RCC 7860 (cell line): Measurements from ENCODE around the gene KLF13.

Experiments used
- DNase-seq: peaks from one replicate; pipeline ENCODE4 v3.0.0-alpha.2; 2015; ENCODE audit warnings: low spot score
- FAIRE-seq: peaks from 2 replicates; lab custom pipeline; 2012; peaks lifted over from hg19 to GRCh38; lab: Jason Lieb, UNC

Gene KLF13

DNA sequence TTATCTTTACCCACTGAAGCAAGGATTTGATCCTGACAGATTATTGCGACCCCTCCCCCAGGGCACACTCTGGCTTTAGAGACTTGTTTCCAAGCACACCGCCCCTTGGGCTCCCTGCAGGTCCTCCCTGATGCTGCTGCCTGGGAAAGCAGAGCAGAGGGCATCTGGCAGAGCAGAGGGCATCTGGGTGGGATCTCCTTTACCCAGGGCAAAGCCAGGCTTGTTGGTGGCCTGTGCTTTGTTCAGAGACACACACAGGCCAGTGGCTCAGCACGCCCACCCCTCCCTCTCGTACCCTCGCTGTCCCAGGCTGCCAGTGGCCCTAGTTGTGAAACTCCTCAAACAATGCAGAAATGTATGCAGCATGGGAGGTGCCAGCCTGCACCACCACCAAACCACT lies 4.8 kb downstream of the KLF13 start:
- FAIRE-seq, result no peak
- no peak for DNase-seq

DNA sequence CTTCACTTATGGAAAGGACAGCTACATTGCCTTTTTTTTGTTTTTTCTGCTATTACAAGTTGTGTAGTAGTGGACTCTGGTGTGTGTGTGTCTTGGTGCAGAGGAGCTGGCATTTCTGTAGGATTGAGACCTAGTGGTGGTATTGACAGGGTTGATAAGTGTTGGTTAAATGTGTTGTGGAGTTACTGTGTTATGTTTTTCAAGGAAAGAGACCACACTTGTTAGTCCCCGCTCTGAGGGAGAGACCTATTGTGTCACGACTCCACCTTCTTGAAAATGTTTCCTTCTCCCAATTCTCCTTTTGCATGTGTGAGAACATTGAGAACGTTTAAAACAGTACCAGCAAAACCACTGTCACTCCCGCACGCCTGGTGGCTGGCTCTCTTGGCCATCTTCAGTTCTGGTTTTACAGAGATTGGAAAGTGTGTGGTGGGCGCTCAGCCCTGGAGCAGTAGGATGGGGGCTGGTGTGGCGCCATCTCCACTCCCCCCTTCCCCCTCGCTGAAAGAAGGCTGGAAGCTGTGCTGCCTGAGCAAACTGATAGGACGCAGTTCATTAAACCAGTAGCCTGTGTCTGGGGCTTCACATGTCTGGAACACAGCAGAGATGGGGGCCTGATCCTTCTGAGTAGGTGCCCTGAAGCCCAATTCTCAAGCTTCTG lies 5.5 kb downstream of the KLF13 start:
- DNase-seq, result no peak
- no peak for FAIRE-seq

DNA sequence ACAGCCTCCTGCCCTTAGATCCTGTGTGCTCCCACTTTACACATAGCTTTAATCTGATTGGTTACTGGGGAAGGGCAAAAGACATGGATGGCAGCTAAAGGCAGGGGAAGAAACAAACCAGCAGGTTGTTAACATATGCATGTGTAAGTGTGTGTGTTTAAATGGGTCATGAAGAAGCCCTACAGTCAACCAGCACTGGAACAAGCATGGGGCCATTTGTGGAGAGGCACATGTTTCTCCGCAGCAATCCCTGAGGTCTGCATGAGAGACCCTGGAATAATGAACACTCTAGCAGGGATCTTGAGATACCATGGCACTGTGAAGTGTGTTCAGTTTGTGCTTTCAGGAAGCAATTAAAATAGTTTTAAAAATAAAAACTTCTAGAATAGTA lies 6.0 kb downstream of the KLF13 start:
- DNase-seq, result no peak
- no peak for FAIRE-seq

DNA sequence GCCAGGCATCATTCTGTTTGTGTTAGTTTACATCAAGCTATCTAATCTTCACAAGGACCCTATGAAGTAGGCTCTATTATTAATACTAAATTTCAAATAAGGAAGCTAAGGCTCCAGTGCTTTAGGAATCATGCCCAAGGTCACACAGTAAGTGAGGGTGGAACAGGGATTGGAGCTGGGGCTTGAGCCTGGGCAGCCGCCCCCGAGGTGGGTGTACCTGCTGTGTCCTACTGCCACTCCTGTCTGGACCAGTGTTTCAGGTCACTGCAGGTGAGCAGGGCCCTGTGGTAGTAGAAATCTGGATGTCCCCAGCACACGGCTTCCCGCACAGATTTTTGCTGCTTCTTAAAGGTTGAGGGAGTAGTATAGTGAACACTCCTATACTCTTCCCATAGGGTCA lies 6.5 kb downstream of the KLF13 start:
- FAIRE-seq (no peak), DNase-seq (no peak)

DNA sequence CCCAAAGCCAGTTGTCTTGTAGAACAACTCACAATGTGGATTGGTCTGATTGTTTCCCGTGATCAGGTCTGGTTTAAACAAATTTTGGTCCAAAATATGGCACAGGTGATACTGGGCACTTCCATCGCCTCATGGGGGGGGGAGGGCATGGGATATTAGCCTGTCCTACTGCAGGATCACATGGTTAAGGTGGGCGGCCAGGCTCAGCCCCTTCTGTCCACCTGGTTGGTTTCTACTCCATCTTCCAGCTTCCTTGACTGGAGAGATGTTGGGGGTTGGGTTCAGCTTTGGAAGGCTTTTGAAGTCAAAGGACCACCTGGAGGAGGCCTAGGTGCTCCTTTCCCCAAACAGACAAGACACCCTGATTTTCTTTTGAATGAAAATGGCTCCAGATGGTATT lies 7.2 kb downstream of the KLF13 start:
- no peak for FAIRE-seq
- no peak for DNase-seq

DNA sequence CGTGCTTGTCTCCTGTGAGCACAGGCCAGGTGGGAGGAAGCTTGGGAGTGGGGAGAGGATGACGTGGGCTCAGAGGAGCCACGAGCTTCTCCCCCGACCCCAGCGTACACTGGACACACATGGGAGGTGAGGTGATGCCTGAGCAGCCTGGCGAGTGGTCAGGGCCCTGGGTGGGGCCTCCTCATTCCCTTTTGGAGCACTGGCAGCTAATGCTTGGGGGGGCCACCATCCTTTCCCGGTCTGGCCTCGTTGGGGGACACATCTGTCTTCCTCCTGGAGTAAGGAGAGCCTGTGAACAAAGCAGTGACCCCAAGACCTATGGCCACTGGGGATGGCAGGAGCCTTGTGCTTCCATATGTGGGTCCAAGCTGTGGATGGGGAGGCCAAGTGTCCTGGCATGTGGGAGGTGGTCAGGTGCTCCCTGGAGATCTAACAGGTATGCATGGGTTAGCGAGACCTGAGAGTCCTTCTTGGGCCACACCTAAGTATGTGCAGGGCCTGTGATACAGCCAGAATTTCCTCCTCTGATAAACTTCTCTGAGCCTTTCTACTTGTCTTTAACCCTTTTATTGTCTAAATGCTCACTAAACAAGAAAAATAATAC lies 9.5 kb downstream of the KLF13 start:
- FAIRE-seq (no peak), DNase-seq (no peak)

DNA sequence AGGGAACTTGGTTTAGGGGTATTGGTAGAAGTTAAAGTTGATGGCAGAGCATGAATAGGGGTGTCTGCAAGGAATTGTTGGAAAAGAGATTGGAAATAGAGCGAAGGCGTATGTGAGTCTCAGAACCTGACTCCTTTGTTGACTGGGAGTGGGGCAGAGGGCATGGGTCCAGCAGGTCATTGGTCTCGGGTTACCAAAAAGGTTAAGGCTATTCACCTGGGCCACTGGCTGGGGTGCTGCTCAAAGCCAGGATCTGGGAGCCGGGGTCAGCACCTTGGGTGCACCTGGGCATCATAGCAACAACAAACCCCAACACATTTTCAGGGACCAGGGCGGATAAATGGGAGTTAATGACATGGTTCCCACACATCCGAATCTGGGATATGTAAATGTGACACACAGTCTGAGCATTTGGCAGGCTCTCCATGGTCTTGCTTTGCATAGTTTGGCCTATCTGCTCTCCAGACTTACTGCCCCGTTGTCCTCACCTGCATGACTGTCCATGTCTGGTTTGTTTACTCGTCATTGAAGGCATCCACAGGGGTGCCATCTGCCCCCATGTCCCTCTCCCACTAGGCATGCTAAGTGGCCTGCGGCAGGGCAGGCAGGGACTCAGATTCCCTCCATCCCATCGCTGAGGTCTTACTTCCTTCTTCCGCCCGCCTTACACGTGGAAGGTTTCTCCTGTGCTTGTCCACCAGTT lies 10.1 kb downstream of the KLF13 start:
- FAIRE-seq (no peak), DNase-seq (no peak)

DNA sequence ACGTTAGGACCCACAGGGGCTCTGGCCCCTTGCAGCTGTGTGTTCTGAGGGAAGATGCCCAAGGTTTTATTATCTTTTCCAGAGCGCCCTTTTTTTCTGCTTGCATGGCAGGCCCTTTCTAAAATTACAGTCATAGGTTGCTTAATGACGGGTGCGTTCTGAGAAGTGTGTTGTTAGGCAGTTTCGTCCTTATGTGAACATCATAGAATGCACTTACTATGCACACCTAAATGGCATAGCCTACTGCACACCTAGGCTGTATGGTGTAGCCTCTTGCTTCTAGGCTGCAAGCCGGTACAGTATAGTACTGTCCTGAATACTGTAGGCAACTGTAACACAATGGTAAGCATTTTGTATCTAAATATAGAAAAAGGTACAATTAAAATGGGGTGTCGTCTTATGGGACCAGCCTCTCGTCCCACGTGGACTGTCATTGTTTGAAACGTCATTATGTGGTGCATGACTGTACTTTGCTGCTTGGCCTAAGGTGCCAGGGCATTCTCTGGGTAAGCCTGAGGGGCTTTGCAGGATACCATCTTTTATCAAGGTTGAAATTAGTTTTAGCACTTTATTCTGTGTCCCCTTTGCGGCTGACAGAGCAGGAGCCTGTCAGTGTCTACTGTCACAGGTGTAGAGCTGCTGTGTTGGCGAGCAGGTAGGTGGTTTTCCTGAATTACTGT lies 10.9 kb downstream of the KLF13 start:
- DNase-seq (no peak), FAIRE-seq (no peak)

DNA sequence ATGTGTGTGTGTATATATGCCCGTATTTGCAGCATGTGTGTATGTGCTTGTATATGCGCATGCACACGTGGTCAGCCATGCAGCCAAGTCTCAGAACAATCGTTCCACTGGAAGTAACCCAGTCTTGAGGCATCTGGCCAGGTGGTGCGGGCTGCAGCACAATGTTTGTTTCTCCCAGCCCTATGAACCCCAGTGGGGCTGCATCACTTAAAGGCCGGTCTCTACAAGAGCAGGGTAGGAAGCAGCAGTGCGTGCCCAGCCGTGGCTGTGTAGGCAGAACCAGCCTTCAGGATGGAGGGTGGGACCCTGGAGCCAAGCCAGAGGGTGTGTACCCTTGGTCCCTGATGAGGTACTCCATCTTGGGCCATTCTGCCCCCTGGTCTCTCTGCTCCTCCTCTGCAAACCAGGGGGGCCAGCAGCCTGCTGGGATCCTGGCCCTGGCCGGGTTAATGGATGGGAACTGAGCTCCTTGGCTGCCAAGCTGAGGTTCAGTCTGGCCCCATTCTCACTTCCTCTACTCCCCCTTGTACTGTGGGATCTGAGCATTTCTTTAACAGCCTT lies 11.8 kb downstream of the KLF13 start:
- DNase-seq, result no peak
- FAIRE-seq, result no peak

DNA sequence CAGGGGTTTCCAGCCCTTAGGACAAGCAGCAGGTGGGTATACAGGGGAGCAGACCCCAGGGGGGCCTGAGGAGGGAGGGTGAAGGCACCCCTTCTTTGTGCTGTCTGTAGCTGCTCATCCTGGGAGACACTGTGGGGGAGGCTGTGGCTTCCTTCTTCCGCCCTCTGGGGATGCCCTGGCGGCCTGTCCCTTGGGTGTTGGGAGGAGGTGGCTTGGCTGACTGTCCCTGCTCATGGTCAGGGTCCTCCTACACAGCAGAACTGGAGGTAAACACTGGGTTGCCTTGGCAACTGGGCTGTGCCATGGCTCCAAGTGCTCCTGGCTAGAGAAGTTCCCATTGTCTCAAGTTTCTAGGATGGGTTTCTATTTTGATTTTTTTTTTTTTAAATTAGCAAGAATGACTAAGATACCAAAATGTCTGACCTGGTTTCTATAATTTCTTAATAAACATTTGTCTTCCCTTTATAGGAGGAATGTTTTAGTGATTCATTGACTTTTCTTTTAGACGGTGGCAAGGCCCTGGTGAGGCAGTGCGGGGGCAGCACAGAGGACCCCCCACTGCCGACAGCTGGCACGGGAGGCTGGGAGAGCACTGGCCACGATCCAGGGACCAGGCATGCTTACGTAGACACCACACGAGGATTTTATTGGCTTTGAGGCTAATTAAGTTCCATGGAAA lies 12.4 kb downstream of the KLF13 start:
- no peak for FAIRE-seq
- DNase-seq, result peak; percentile 47

DNA sequence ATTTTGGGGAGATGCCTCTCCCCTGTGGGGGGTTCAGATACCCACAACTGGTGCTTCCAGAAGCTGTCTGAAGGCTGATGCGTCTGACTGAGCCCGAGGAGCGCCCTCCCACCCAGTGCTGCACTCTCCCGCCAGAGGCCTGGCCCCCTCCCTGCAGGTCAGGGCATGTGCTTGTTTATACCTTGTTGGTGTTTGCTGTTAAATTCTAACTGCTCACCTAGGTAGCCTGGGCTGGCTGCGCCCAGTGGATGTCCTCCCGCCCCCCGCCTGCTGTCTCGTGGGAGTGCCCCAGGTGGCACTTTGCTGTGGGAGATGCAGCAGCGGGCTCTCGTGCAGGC lies 12.9 kb downstream of the KLF13 start:
- no peak for FAIRE-seq
- DNase-seq, result no peak

DNA sequence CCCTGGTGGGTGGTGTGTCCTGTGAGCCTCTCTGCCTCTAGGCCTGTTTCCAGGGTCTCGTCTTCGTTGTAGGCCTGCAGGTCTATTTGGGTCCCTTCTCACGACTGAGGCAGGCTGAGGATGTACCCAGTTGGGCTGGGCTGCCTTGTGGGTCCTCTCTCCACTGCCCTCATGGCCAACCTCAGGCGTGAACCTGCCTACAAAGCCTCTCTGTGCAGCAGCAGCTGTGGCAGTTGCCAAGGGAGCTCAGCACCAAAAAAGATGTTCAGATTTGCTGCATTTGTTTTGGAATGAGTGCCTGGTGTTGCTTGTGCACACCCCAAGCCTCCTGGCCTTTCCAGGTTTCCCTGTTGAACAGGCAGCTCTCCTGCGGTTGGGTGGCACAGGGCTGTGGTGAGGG lies 13.4 kb downstream of the KLF13 start:
- FAIRE-seq, result no peak
- DNase-seq, result no peak

DNA sequence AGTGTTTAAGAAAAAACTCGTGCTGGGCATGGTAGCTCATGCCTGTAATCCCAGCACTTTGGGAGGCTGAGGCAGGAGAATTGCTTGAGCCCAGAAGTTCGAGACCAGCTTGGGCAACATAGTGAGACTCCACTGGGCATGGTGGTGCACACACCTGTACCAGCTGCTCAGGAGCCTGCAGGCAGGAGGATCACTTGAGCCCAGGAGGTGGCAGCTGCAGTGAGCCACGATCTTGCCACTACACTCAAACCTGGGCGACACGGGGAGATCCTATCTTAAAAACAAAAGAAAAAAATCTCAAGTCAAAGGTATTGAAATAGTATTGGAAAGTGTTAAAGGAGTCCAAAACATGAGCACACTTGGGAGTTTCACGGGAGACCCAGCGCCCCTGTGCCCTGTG lies 14.0 kb downstream of the KLF13 start:
- FAIRE-seq (no peak), DNase-seq (no peak)

DNA sequence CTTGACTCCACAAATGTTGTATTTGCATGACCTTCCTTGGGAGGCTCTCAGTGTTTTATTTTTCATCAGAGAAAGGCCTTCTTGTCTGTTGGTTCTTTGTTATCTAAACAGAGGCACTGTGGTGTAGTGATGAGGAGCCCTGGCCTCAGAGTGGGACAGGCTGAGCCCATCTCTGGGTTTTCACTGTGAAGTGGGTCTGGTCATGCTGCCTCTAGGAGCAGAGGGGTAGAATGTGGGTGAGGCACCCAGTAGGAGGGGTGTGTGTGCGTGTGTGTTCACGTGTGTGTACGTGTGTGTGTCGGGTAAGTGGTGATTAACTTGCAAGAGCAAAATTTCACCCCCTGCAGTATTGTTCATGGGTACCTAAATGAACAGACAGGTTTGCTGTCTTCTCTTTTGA lies 14.4 kb downstream of the KLF13 start:
- DNase-seq (no peak), FAIRE-seq (no peak)

DNA sequence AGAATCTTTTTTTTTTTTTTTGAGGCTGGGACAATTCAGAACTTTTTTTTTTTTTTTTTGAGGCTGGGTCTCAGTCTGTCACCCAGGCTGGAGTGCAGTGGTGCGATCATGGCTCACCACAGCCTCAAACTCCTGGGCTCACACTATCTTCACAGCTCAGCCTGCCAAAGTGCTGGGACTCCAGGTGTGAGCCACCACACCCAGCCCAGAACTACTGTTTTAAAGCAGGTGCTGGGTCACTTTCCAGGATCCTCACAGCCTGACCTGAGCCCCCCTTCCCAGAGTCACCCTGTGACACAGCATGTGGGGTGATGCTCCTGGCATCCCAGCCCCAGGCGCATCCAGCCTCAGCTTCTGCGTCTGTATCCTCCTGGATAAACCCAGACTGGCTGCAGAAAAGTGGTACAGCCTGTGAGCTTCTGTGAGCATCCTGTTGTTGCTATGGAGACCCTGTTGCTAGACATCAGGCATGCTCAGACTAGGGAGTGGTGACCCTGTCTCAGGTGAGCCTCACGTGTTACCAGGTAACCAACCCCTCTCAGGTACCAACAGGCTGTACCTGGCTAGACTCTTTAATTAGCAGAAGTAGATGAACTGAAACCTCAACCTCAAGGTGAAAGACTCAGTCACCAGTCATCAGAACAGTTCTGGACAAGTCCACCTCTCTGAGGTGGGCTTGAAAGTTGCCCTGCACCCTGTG lies 15.0 kb downstream of the KLF13 start:
- no peak for FAIRE-seq

DNA sequence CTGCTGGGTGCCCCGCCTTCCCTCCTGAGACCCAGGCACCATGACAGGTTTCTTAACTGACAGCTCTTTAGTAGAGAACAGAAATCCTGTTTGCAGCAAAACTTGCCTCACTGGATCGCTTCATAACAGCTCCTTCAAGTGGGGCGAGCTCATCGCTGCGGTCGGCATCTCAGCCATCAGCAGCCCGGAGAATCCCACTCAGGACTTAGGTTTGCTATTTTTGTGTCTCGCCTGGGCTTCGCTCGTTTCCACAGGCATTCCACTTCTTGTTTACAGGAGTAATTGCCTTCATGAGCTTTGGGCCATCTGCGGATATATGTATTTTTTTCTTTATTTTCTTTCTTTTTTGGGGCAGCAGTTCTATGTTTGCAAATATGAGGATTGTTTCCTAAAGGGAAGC lies 15.7 kb downstream of the KLF13 start:
- no peak for DNase-seq
- FAIRE-seq, result no peak

More for the DNA sequence above, 15.0 kb downstream of the KLF13 start:
- no peak for DNase-seq

DNA sequence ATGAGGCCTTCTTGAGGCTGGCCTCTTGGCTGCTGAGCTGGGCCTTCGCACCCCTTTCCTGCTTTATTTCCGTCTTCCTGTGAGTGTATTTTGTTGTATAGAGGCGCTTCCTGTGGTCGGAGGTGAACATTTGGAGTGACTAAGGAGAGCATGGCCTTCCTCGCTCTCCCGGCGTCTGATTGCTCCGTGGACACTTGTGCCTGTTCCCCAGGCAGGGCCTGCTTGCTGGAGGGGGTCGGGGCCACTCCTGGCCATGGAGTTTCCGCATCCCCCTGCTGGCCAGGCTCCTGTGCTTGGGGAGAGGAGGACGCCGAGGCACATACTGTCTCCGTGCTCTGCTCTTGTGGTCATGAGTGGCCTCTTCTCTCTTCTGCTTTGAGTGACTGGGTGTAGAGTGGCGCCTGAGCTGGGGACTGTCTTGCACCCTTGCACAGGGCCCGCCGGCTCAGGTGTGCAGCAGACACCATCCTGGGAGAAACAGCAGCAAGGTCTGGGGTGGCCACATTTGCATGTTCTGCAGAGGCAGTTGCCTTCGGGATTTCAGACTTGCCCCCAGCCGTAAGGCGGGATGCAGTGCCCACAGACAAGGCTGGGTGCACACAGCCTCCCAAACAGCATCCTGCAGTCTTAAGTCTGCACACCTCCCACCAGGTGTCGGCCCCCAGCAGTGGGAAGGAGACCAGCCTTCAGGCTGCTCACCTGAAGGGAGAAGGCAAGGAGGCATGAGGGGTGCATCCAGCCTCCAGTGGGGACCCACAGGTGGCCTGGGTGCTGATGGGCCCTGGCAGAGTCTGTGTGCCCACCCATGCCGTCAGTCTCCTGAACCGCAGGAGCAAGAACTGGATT lies 16.4 kb downstream of the KLF13 start:
- FAIRE-seq (no peak), DNase-seq (no peak)

DNA sequence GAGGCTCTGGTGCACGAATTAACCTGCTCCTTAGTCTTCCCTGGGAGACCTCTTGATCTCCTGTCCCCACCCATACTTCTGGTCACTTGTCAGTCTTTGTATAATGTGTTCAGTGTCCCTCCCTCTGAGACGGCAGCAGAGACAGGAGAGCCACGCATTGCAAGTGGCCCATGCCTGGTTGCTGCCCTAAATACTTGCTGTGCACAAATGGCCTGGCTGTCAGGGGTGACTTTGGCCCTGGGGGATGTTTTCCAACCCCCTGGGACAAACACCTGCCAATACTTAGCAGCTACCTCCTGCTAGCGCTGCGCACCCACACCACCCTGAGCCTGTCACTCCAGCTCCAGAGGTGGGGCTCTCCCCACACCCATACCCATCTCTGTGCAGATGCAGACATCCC lies 17.2 kb downstream of the KLF13 start:
- DNase-seq (no peak), FAIRE-seq (no peak)

DNA sequence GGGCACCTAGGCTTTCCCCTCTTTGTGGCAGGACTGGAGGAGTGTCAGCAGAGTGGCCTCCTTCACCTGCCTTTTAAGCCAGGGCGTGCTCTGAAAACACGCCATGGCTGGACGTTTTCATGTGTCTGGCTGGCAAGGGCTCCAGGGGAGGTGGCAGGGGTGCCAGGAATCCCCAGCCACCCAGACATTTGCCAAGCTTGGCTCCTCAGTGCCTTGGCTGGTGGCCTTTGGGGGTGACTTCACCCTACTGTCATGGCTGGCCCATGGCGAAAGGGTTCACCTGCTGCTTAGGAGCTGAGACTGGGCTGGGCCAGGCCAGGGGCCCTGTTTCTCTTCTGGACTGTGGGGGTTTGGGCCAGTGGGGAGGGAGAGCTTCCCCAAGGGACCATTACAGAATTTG lies 17.6 kb downstream of the KLF13 start:
- no peak for DNase-seq
- no peak for FAIRE-seq
